ENCODE results near the gene AOX1. TPM values are rescaled to one million over a fixed set of nuclear protein-coding genes. Genes with fewer than 3 reads are reported as not detected.

The AOX1 gene
- total and polyA plus RNA-seq, 10 of the 15 experiments (the other 5 are each of a cell fraction or from before 2014, with no cell fraction given) = 0.03 to 0.56 (median 0.19) TPM; not detected in 6

- Histone ChIP-seq H3K4me1 (ENCODE audit: control insufficient read depth, insufficient read depth, low read length) (peaks cover 5% of the 10 kb centered on the region), H2AFZ (ENCODE audit: control insufficient read depth, low read depth, low read length) (no peak overlapping the region), H3K27me3 (replicated peaks in 1 of 2; ENCODE audit: control insufficient read depth in 2 of 2, insufficient read depth in 2 of 2, low read length in 1 of 2) (no peaks in the 10 kb centered on the region; a peak in 1 of 4 replicates), H3K79me2 (ENCODE audit: control insufficient read depth, insufficient read depth, low read length) (no peaks in the 10 kb centered on the region), H3K36me3 (ENCODE audit: control insufficient read depth in 2 of 2, insufficient read depth in 2 of 2, low read length in 1 of 2) (no peaks in the 10 kb centered on the region), H3K9ac (ENCODE audit: control insufficient read depth, insufficient read depth, low read length) (no peak overlapping the region), H3K27ac (ENCODE audit: control insufficient read depth, insufficient read depth) (no peak overlapping the region), H3K4me3 (no peak overlapping the region), H3K9me3 (replicated peaks; ENCODE audit: control insufficient read depth, insufficient read depth, low read length) (no peaks in the 10 kb centered on the region), H3K4me2 (ENCODE audit: control insufficient read depth, insufficient read depth) (no peak overlapping the region), H4K20me1 (ENCODE audit: control insufficient read depth, insufficient read depth) (no peaks in the 10 kb centered on the region)
- in situ Hi-C loops (cut with MboI) (no loop called here), intact Hi-C loops (cut with micrococcal nuclease; ENCODE audit: unreplicated experiment) (no loop called here)
- SMC1A ChIA-PET (ENCODE audit: uncharacterized antibody, unreplicated experiment) = interaction anchor here (2.2 kb wide), 1 partner anchor 18 kb away, joined by 6 read pairs; no protein-coding TSS in a partner anchor
- TF ChIP-seq MTA2 (IDR thresholded peaks at IDR 0.05; ENCODE audit: low read depth) = no peak
- no peak for TF ChIP-seq HCFC1 (IDR thresholded peaks at IDR 0.05; ENCODE audit: low read length)
- no peak for TF ChIP-seq PRDM15 (CRISPR knock-in tag; IDR thresholded peaks at IDR 0.05)
- TF ChIP-seq ZNF687 (IDR thresholded peaks at IDR 0.05) = no peak
- no peak for TF ChIP-seq RUNX3 (IDR thresholded peaks at IDR 0.05; ENCODE audit: low read length)
- FAIRE-seq (no peak), DNase-seq (ENCODE audit: low read depth, low spot score) (no peak), ATAC-seq (no peak)
- POLR2A ChIA-PET = no interaction called here
- BruUV-seq (replicated peaks) = no TSS peak
- RAD21 ChIA-PET (ENCODE audit: unreplicated experiment) = no interaction called here
- WGBS (ENCODE audit: insufficient coverage, insufficient replicate concordance, low lambda C conversion rate, missing lambda C conversion rate) = 61% methylated on average over 7 of the region's 7 CpGs
- CTCF ChIA-PET = no interaction called here
Measured at GRCh38 chr2:200620606-200621390, 35.0 kb downstream of the AOX1 start.

All from GM12878 (cell line).